ENCODE measurements around the gene ADPRHL1.

The ADPRHL1 gene

DNA sequence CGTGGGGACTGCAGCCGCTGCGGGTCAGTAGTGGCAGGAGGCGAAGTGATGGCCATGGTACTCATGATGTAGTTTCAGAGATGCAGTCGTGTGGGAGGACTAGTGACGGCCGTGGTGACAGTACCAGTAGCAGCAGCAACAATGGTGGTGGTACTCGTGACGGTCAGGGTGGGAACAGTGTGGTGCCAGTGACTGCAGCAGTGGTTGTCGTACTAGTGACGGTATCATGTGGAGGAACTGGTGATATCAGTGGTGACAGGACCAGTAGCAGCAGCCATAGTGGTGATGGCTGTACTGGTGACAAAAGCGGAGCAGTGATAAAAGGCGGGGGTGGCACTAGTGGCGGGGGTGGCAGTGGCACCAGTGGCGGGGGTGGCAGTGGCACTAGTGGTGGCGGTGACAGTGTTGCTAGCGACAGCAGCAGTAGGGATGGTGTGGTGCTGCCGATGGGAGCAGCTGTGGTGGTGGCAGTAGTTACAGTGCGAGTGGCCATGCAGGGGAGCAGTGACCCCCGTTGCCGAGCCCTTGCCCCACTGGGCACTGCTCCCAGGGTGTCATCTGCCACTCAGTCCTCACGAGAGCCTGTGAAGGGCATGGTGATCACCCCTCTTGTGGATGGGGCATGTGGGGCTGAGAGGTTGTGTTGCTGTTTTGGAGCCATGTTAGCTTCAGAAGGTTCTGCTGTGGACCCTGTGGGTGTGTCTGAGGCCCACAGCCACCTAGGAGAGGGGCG, 22.7 kb downstream of the ADPRHL1 start:
- DNase-seq: no peak

GRCh38 chr13:113429608-113429985, 23.7 kb downstream of the ADPRHL1 start:
- DNase-seq: no peak

GRCh38 chr13:113428871-113429607, 24.2 kb downstream of the ADPRHL1 start:
- DNase-seq: no peak

- DNase-seq: no peak
Measured at GRCh38 chr13:113428469-113428865, 24.8 kb downstream of the ADPRHL1 start.

GRCh38 chr13:113427562-113428468, 25.5 kb downstream of the ADPRHL1 start:
- no peak for DNase-seq

DNA sequence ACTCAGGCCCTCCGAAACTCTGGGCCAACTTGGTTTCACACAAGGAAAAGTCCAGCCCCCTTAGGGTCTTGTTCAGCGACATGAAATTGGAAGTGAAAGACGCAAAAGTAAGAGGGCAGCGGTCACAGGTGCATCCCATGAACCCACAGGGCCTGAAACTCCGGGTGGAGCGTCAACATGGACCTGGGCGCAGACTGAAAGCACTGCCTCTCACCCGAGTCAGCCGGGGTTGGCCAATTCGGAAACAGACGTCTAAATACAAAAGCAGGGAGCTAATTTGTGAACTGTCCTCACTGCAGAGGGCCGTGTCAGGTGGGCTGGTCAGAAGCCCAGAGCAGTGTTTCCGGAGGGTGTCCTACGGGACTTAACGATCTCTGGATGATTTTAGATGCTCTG, 26.7 kb downstream of the ADPRHL1 start:
- DNase-seq: no peak

DNA sequence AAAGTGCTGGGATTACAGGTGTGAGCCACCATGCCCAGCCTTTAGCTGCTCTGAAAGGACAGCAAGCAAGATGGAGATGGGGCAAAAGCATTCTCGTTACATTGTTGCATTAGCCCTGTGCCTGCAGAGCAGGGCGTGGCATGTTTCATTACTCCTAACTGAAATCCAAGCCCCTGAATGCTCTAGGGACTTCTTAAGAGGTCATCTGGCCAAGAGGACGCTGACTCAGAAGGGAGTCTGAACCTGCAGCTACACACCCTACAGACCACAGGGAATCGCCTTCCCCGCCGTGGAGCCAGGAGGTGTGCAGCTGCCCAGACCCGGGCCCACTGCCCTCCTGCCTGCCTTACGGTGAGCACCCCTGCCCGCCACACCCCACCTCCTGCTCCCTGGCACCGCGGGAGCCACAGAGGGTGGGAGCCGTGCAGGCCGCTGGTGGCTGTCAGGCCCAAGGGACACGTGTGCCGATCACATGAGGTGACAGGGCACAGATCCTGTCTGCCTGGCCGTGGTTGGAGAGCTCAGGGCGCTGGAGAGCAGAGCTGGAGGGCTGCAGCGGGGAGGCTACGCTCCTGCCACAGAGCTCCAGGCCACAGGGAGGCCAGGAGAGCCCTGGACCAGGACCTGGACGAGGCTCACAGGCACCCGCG, 27.2 kb downstream of the ADPRHL1 start:
- no peak for DNase-seq

- DNase-seq: no peak
Measured at GRCh38 chr13:113423520-113424163, 29.6 kb downstream of the ADPRHL1 start.

DNA sequence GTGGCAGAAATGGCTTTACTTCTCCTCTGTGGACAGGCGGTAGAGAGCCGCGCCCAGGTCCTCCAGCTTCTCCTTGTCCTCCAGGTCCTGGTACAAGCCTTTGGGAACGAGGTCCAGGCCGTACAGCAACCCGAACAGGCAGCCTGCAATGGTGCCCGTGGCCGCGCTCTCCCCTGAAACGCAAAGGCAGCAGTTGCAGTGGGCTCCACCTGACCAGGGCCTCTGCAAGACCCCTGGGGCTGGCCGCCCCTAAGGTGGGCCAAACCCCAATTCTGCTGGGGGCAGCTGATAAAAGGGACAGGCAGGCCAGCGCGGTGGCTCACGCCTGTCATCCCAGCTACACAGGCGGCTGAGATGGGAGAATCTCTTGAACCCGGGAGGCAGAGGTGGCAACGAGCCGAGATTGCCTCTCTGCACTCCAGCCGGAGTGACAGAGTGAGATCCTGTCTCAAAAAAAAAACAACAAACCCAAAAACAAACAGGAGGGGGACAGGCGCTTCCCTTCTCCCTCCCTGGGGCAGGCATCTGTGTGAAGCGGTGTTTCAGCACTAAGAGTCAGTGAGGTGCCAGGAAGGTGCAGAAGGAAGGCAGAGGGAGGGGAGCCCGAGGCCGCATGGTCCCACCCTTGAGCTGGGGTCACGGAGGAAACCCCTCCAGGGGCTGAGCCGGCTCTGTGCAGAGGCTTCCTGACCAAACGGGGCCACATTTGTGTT, 30.3 kb downstream of the ADPRHL1 start:
- DNase-seq: no peak

GRCh38 chr13:113421673-113422270, 31.5 kb downstream of the ADPRHL1 start:
- no peak for DNase-seq

DNA sequence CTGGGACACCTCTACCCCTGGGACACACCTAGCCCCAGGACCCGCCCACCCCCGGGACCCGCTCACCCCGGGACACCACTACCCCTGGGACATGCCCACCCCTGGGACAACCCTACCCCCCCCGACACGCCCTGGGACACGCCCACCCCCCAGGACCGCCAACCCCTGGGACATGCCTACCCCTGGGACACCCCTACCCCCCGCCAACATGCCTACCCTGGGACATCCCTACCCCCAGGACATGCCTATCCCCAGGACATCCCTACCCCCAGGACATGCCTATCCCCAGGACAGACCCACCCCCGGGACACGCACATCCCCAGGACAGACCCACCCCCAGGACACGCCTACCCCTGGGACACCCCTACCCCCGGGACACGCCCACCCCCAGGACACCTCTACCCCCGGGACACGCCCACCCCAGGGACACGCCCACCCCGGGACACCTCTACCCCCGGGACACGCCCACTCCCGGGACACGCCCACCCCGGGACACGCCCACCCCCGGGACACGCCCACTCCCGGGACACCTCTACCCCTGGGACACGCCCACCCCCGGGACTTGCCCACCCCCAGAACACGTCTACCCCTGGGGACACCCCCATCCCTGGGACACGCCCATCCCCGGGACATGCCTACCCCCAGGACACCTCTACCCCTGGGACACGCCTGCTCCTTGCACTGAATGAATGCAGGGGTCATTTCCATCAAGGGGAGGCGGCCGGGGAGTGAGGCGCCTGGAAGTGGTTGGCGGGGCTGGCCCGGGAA, 32.3 kb downstream of the ADPRHL1 start:
- DNase-seq: no peak

- no peak for DNase-seq
Measured at GRCh38 chr13:113420232-113420631, 33.1 kb downstream of the ADPRHL1 start.

DNA sequence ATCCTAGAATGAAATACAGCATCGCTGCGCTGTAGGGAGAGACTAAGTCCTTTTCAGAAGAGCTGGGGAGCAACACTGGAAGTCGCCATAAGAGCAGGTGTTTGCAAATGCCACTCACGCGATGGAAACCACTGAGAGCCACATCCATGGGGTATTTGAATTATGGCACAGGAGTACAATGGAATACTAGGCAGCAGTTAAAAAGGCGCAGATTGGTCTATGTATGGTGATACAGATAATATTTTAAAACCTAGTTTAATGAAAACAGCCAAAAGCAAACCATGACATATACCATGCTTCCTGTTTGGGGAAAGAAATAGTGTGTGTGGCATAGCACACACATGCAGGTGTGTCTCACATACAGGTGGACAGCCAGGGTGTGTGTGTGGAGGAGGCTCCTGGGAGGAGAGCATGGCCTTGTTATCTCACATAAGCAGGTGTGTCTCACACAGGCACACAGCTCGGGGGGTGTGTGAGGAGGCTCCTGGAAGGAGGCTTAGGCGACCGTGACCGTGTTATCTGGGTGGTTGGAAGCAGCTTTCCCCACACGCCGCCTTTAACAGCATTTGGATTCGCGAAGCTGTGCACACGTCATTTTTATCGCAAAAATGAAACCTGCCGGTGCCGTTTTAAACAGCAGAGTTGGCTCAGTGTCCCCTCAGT, 33.6 kb downstream of the ADPRHL1 start:
- no peak for DNase-seq

- no peak for DNase-seq
Measured at GRCh38 chr13:113418722-113419049, 34.6 kb downstream of the ADPRHL1 start.

GRCh38 chr13:113417836-113418721, 35.2 kb downstream of the ADPRHL1 start:
- no peak for DNase-seq

DNA sequence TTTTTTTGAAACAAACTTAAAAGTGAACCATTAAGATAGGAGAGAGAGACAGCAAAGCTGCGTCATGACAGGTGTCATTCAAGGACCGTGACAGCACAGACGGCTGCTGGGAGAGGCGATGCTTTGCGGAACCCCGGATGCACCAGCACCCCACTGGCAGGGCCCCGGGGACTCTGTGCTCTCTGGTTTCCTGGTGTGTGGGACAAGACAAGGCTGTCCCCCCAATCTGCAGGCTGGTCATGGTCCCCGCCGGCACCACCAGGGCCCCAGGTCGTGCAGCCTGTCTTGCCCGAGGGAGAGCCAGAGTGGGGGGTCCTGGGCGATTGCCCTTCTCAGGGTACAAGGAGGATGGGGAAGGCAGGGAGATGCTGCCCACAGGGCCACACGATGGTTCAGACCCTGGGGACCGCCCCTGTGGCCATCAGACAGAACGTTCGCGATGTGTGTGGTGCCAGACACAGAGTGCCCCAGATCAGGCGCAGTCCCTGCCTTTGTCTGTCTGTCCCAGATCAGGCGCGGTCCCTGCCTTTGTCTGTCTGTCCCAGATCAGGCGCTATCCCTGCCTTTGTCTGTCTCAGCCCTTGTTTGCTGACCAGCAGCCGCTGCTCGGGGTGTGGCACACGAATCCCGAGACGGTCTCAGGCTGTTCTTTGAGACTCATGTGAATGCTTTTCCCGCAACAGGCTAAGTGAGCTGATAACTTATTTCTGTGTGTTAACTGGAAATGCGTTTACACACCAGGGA, 36.1 kb downstream of the ADPRHL1 start:
- no peak for DNase-seq

- no peak for DNase-seq
Measured at GRCh38 chr13:113415825-113416224, 37.5 kb downstream of the ADPRHL1 start.

GRCh38 chr13:113415032-113415431, 38.3 kb downstream of the ADPRHL1 start:
- no peak for DNase-seq

Data from activated naive CD4-positive, alpha-beta T cell treated with anti-CD3 and anti-CD28 coated beads, Interleukin-2, amount 50 U/mL, for 16 hours (primary cell).